H9 (cell line): ENCODE results near the gene PCCB. TPM values are rescaled to one million over a fixed set of nuclear protein-coding genes. Genes with fewer than 3 reads are reported as not detected.

Experiments
- DNase-seq: peaks from one replicate; pipeline ENCODE4 v3.0.0-alpha.2; 2017
- H2AFZ ChIP-seq: one replicate; pipeline ENCODE4 v1.6.1; 2013; ENCODE audit warnings: mild to moderate bottlenecking, low read length, control low read depth, moderate library complexity
- H2AK5ac ChIP-seq: 2 replicates; pipeline ENCODE4 v1.6.1; 2013; ENCODE audit warnings: low read length, control low read depth, mixed read lengths; ENCODE audit not compliant: insufficient read length
- H2BK120ac ChIP-seq: one replicate; pipeline ENCODE4 v1.6.1; 2013; ENCODE audit warnings: low read depth, mild to moderate bottlenecking, low read length, control low read depth, inconsistent platforms; ENCODE audit not compliant: poor library complexity, severe bottlenecking
- H2BK12ac ChIP-seq: 2 replicates; pipeline ENCODE4 v1.6.1; 2013; ENCODE audit warnings: low read length, control low read depth, mixed read lengths, low read depth; ENCODE audit not compliant: insufficient read length
- H2BK15ac ChIP-seq: 2 replicates; pipeline ENCODE4 v1.6.1; 2013; ENCODE audit warnings: low read depth, low read length, control low read depth
- H2BK20ac ChIP-seq: one replicate; pipeline ENCODE4 v1.6.1; 2013; ENCODE audit warnings: low read depth, mild to moderate bottlenecking, low read length, control low read depth, inconsistent platforms; ENCODE audit not compliant: poor library complexity, severe bottlenecking
- H2BK5ac ChIP-seq: 2 replicates; pipeline ENCODE4 v1.6.1; 2013; ENCODE audit warnings: low read length, control low read depth, mixed read lengths; ENCODE audit not compliant: insufficient read length
- H3K14ac ChIP-seq: 2 replicates; pipeline ENCODE4 v1.6.1; 2013; ENCODE audit warnings: low read length, control low read depth; ENCODE audit not compliant: insufficient read depth
- H3K18ac ChIP-seq: 2 replicates; pipeline ENCODE4 v1.6.1; 2013; ENCODE audit warnings: low read depth, mild to moderate bottlenecking, mixed read lengths, low read length, control low read depth; ENCODE audit not compliant: insufficient read length
- H3K23ac ChIP-seq: 2 replicates; pipeline ENCODE4 v1.6.1; 2013; ENCODE audit warnings: low read length, control low read depth, mixed read lengths, low read depth; ENCODE audit not compliant: insufficient read length
- H3K23me2 ChIP-seq: 2 replicates; pipeline ENCODE4 v1.6.1; 2013; ENCODE audit warnings: low read depth, mild to moderate bottlenecking, mixed read lengths, low read length, control low read depth; ENCODE audit not compliant: insufficient read length, poor library complexity, severe bottlenecking
- H3K27ac ChIP-seq: 2 replicates; pipeline ENCODE4 v1.5.1; 2013; ENCODE audit warnings: low read length, control low read depth, mixed read lengths, low read depth; ENCODE audit not compliant: insufficient read length
- H3K27me3 ChIP-seq: 2 replicates; pipeline ENCODE4 v1.6.1; 2013; ENCODE audit warnings: low read length, control low read depth, inconsistent platforms; ENCODE audit not compliant: insufficient read depth
- H3K4ac ChIP-seq: 2 replicates; pipeline ENCODE4 v1.6.1; 2013; ENCODE audit warnings: low read depth, mild to moderate bottlenecking, control low read depth, inconsistent platforms, low read length, moderate library complexity
- H3K4me1 ChIP-seq: 2 replicates; pipeline ENCODE4 v1.6.1; 2013; ENCODE audit warnings: low read length, control low read depth, inconsistent platforms; ENCODE audit not compliant: insufficient read depth
- H3K4me2 ChIP-seq: 2 replicates; pipeline ENCODE4 v1.6.1; 2013; ENCODE audit warnings: low read length, control low read depth, mixed read lengths; ENCODE audit not compliant: insufficient read length, insufficient read depth
- H3K56ac ChIP-seq: 2 replicates; pipeline ENCODE4 v1.6.1; 2013; ENCODE audit warnings: low read depth, mild to moderate bottlenecking, mixed read lengths, low read length, control low read depth; ENCODE audit not compliant: insufficient read length
- H3K79me1 ChIP-seq: 2 replicates; pipeline ENCODE4 v1.6.1; 2013; ENCODE audit warnings: low read depth, mild to moderate bottlenecking, moderate library complexity, low read length, control low read depth, inconsistent platforms; ENCODE audit not compliant: insufficient read depth, poor library complexity, severe bottlenecking
- H3K79me2 ChIP-seq: 2 replicates; pipeline ENCODE4 v1.6.1; 2013; ENCODE audit warnings: low read length, control low read depth, inconsistent platforms; ENCODE audit not compliant: insufficient read depth
- H3K9ac ChIP-seq: 2 replicates; pipeline ENCODE4 v1.6.1; 2013; ENCODE audit warnings: low read length, control low read depth, mixed read lengths; ENCODE audit not compliant: insufficient read length; ENCODE audit errors: extremely low read depth
- H3K9me3 ChIP-seq: one replicate; pipeline ENCODE4 v1.6.1; 2013; ENCODE audit warnings: low read depth, low read length, inconsistent platforms; ENCODE audit not compliant: control insufficient read depth
- H3T11ph ChIP-seq: one replicate; pipeline ENCODE4 v1.6.1; 2013; ENCODE audit warnings: mild to moderate bottlenecking, low read length, control low read depth, inconsistent platforms
- H4K20me1 ChIP-seq: one replicate; pipeline ENCODE4 v1.6.1; 2013; ENCODE audit not compliant: control insufficient read depth, insufficient read length, insufficient read depth
- H4K5ac ChIP-seq: 2 replicates; pipeline ENCODE4 v1.6.1; 2013; ENCODE audit warnings: low read depth, mild to moderate bottlenecking, mixed read lengths, low read length, control low read depth; ENCODE audit not compliant: insufficient read length
- H4K8ac ChIP-seq: replicated peaks from 2 replicates; pipeline ENCODE4 v1.6.1; 2013; ENCODE audit warnings: low read length, control low read depth, mixed read lengths, low read depth; ENCODE audit not compliant: insufficient read length
- H4K91ac ChIP-seq: 2 replicates; pipeline ENCODE4 v1.6.1; 2013; ENCODE audit warnings: low read depth, mild to moderate bottlenecking, moderate library complexity, mixed read lengths, low read length, control low read depth; ENCODE audit not compliant: insufficient read length
- H3K27ac Mint-ChIP-seq, 3 experiments: 2 replicates in 2 of 3; 3 replicates in 1 of 3; pipeline ENCODE4 v1.8.0; 2020 to 2021; ENCODE audit warnings: mixed read lengths in 3 of 3, mild to moderate bottlenecking in 1 of 3, moderate library complexity in 1 of 3
- H3K27me3 Mint-ChIP-seq: 2 replicates; pipeline ENCODE4 v1.8.0; 2021; ENCODE audit warnings: low read depth, mild to moderate bottlenecking, moderate library complexity, mixed read lengths
- H3K36me3 Mint-ChIP-seq, 3 experiments: 2 replicates in 2 of 3; 3 replicates in 1 of 3; pipeline ENCODE4 v1.8.0; 2020 to 2021; ENCODE audit warnings: low read depth in 3 of 3, mixed read lengths in 3 of 3; ENCODE audit not compliant: insufficient read depth in 1 of 3
- H3K4me1 Mint-ChIP-seq, 2 experiments: 2 replicates each; pipeline ENCODE4 v1.8.0; 2020; ENCODE audit warnings: mixed read lengths in 2 of 2
- H3K4me3 Mint-ChIP-seq, 2 experiments: 2 replicates in 1 of 2; 3 replicates in 1 of 2; pipeline ENCODE4 v1.8.0; 2020 to 2021; ENCODE audit warnings: mild to moderate bottlenecking in 2 of 2, mixed read lengths in 2 of 2, moderate library complexity in 1 of 2
- H3K9me3 Mint-ChIP-seq, 2 experiments: 2 replicates in 1 of 2; 3 replicates in 1 of 2; pipeline ENCODE4 v1.8.0; 2020; ENCODE audit warnings: mild to moderate bottlenecking in 2 of 2, mixed read lengths in 2 of 2, moderate library complexity in 1 of 2
- CTCF ChIP-seq: fragments of 200-600 bp; sonication (generic); conservative IDR thresholded peaks from 3 replicates; pipeline ENCODE4 v1.8.0; 2021; ENCODE audit warnings: antibody characterized with exemption, mild to moderate bottlenecking
- WGBS: extraction: QIAGEN DNeasy Blood & Tissue Kit; methylation state at CpG from one replicate; pipeline ENCODE4 v1.1.7; 2013; ENCODE audit warnings: missing lambda C conversion rate, low lambda C conversion rate, mixed read lengths; ENCODE audit not compliant: insufficient read length; ENCODE audit errors: extremely low coverage; 5-methylcytosine and 5-hydroxymethylcytosine counted together
- total RNA-seq: library from RNA; stranded (reverse); gene quantifications from 2 replicates; pipeline ENCODE4 v1.2.1, GENCODE V29; 2021

The PCCB gene
- total RNA-seq, 1 experiment from 2014 or later: 68.9 TPM

DNA sequence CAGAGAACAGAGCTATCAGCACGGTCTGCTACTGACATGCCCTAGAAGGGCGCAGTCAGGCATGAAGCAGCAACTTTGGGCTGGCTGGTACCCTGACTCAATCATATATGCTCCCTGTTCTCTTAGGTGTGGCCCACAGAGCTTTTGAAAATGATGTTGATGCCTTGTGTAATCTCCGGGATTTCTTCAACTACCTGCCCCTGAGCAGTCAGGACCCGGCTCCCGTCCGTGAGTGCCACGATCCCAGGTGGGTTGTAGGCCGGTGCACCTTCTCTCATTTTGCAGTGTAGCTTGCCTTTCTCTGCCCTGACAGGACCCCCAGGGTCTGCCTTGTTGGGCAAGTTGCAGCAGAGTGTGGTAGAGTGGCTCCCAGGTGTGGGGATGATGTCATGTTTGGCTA is 47.7 kb downstream of the PCCB start:
- Histone ChIP-seq H4K8ac (no peak overlapping the region), H3K9me3 (no peaks in the 10 kb centered on the region), H2AK5ac (no peak overlapping the region), H2AFZ (no peak overlapping the region), H2BK15ac (no peak overlapping the region), H3K27me3 (no peaks in the 10 kb centered on the region), H4K91ac (no peak overlapping the region), H3K4me1 (peaks cover 7% of the 10 kb centered on the region; the same call in 1 of the 2 replicates), H2BK120ac (no peak overlapping the region), H3K79me1 (no peaks in the 10 kb centered on the region), H3K23ac (no peak overlapping the region), H3K56ac (no peak overlapping the region), H3K9ac (no peak overlapping the region), H2BK12ac (no peak overlapping the region), H3K27ac (no peak overlapping the region), H3K4ac (no peak overlapping the region), H3K79me2 (no peaks in the 10 kb centered on the region), H4K5ac (no peak overlapping the region), H4K20me1 (no peaks in the 10 kb centered on the region), H3K18ac (no peak overlapping the region), H3K23me2 (no peaks in the 10 kb centered on the region), H3K14ac (no peak overlapping the region), H3K4me2 (no peak overlapping the region), H2BK20ac (no peak overlapping the region), H3T11ph (no peak overlapping the region), H2BK5ac (no peak overlapping the region)
- Mint-ChIP-seq H3K9me3 (no peaks in the 10 kb centered on the region), H3K36me3 (peaks cover 39 to 58% (median 50%) of the 10 kb centered on the region in 3 experiments), H3K27me3 (no peaks in the 10 kb centered on the region), H3K4me1 (peaks cover 21 to 24% of the 10 kb centered on the region in 2 experiments), H3K27ac (peak overlapping the region in 1 of 3 experiments; percentile 82; a peak in 2 of 7 replicates), H3K4me3 (no peak overlapping the region)
- DNase-seq: no peak
- no CpG with 5 or more reads among the region's 8 CpGs for WGBS
- TF ChIP-seq CTCF: no peak
